ENCODE measurements around the gene ADGRD1. TPM values are rescaled to one million over a fixed set of nuclear protein-coding genes. Genes with fewer than 3 reads are reported as not detected.

ADGRD1 gene
- total and polyA plus RNA-seq, 2 of the 8 experiments (the other 6 are each of a cell fraction or from before 2014, with no cell fraction given) = 0.36 to 0.48 TPM

DNA sequence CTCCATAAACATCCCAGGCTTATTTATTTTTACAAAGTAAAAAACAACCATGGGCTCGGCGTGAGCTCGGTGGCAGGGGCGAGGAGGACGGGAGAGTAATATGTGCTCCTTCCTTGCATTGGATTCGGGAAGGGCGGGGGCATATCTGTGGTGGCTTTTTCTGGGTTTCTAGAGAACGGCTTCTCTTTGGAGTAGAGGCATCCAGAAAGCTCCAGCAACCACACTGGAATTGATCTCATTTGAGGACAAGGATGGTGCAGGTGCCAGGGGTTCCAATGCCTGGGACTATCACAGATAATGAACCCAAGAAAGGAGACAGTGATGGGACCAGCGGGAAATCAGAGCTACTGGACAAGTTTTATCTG is 18.9 kb downstream of the ADGRD1 start:
- H3K56ac ChIP-seq (replicated peaks; ENCODE audit: insufficient read length, low read depth, low read length) = no peak overlapping the region
- no peak overlapping the region for H3K14ac ChIP-seq (ENCODE audit: insufficient read length)
- no peak overlapping the region for H3K4me3 ChIP-seq (ENCODE audit: extremely low read depth in 1 of 4, insufficient read depth in 2 of 4, low read depth in 3 of 4, low read length in 4 of 4)
- H2BK12ac ChIP-seq (ENCODE audit: low read depth, low read length) = no peak overlapping the region
- no peak overlapping the region for H3K18ac ChIP-seq (ENCODE audit: extremely low read depth, low read length)
- H2BK5ac ChIP-seq (ENCODE audit: low read depth, low read length) = no peak overlapping the region
- DNase-seq (ENCODE audit: low read depth in 1 of 2, low spot score in 2 of 2) = no peak
- H3K23me2 ChIP-seq (ENCODE audit: low read depth, low read length) = no peaks in the 10 kb centered on the region
- no peak overlapping the region for H3K4me2 ChIP-seq (ENCODE audit: insufficient read depth in 1 of 2, low read depth in 2 of 2, low read length in 2 of 2)
- TF ChIP-seq RNF2 (IDR thresholded peaks at IDR 0.05; ENCODE audit: borderline replicate concordance, low read depth, low read length, missing control alignments, poor library complexity, severe bottlenecking) = no peak
- no peak for TF ChIP-seq RAD21 (IDR thresholded peaks at IDR 0.05 in 1 of 2, conservative IDR thresholded peaks at IDR 0.05 in 1 of 2; ENCODE audit: low read depth in 2 of 2, low read length in 2 of 2)
- no peak for TF ChIP-seq POLR2A (IDR thresholded peaks at IDR 0.05; ENCODE audit: control extremely low read depth in 1 of 2, low read depth in 2 of 2, low read length in 2 of 2)
- TF ChIP-seq JUND (IDR thresholded peaks at IDR 0.05; ENCODE audit: low read length) = no peak
- TF ChIP-seq NANOG (IDR thresholded peaks at IDR 0.05; ENCODE audit: insufficient read depth, low read depth, low read length, poor library complexity, severe bottlenecking) = no peak
- TF ChIP-seq CREB1 (IDR thresholded peaks at IDR 0.05) = no peak
- no peak for TF ChIP-seq GTF2F1 (IDR thresholded peaks at IDR 0.05; ENCODE audit: borderline replicate concordance, low read depth, low read length)
- TF ChIP-seq NRF1 (IDR thresholded peaks at IDR 0.05; ENCODE audit: low read depth, low read length) = no peak
- TF ChIP-seq FOSL1 (IDR thresholded peaks at IDR 0.05; ENCODE audit: insufficient read depth, low read depth, low read length) = no peak
- TF ChIP-seq SP1 (IDR thresholded peaks at IDR 0.05; ENCODE audit: low read depth, low read length) = no peak
- no peak for TF ChIP-seq CTBP2 (IDR thresholded peaks at IDR 0.05; ENCODE audit: borderline replicate concordance, insufficient read depth, insufficient read length, low read length)
- TF ChIP-seq HDAC6 (IDR thresholded peaks at IDR 0.05; ENCODE audit: low read depth, low read length) = no peak
- no peak for TF ChIP-seq YY1 (IDR thresholded peaks at IDR 0.05; ENCODE audit: low read depth, low read length)
- TF ChIP-seq SIN3A (conservative IDR thresholded peaks at IDR 0.05 in 1 of 2, IDR thresholded peaks at IDR 0.05 in 1 of 2; ENCODE audit: low read depth in 1 of 2, low read length in 2 of 2) = no peak
- H4K5ac ChIP-seq (ENCODE audit: insufficient read length, low read depth, low read length) = no peak overlapping the region
- H3K27ac ChIP-seq (ENCODE audit: low read depth, low read length) = no peak overlapping the region
- H4K20me1 ChIP-seq (replicated peaks in 1 of 2; ENCODE audit: control insufficient read depth in 1 of 2, insufficient read depth in 2 of 2, low read length in 2 of 2) = no peaks in the 10 kb centered on the region
- H3K23ac ChIP-seq (ENCODE audit: insufficient read length) = no peak overlapping the region
- H2BK20ac ChIP-seq (ENCODE audit: low read length) = no peak overlapping the region
- H3K36me3 ChIP-seq (ENCODE audit: control insufficient read depth in 2 of 4, insufficient read depth in 4 of 4, low read length in 3 of 4) = no peaks in the 10 kb centered on the region
- H2BK120ac ChIP-seq (replicated peaks; ENCODE audit: low read depth, low read length) = no peak overlapping the region
- H3K79me1 ChIP-seq (ENCODE audit: low read depth, low read length) = no peaks in the 10 kb centered on the region
- H2BK15ac ChIP-seq (ENCODE audit: low read length) = no peak overlapping the region
- no peaks in the 10 kb centered on the region for H3K9me3 ChIP-seq (ENCODE audit: insufficient read depth in 2 of 2, low read depth in 1 of 2, low read length in 1 of 2)
- CTCF ChIA-PET (ENCODE audit: partially characterized antibody) = no interaction called here
- no peak overlapping the region for H3K9ac ChIP-seq (replicated peaks in 1 of 4; ENCODE audit: extremely low read depth in 1 of 4, low read depth in 3 of 4, low read length in 3 of 4)
- no peak for FAIRE-seq
- H3K79me2 ChIP-seq (ENCODE audit: control insufficient read depth in 1 of 2, insufficient read depth in 2 of 2, low read length in 2 of 2) = no peaks in the 10 kb centered on the region
- H2AK5ac ChIP-seq (ENCODE audit: low read depth, low read length) = no peak overlapping the region
- POLR2A ChIA-PET (ENCODE audit: partially characterized antibody) = interaction anchor here (1.1 kb wide), 1 partner anchor 89 kb away, joined by 3 read pairs; no protein-coding TSS in a partner anchor
- no peaks in the 10 kb centered on the region; a peak in 1 of 7 replicates for H3K27me3 ChIP-seq (replicated peaks in 1 of 4; ENCODE audit: control insufficient read depth in 3 of 4, extremely low read depth in 1 of 4, insufficient read depth in 3 of 4, low read length in 3 of 4)
- WGBS, 2 experiments (ENCODE audit: extremely low coverage in 1 of 2, insufficient coverage in 1 of 2, insufficient read length in 1 of 2, insufficient replicate concordance in 2 of 2, low coverage in 1 of 2, low lambda C conversion rate in 2 of 2, missing lambda C conversion rate in 1 of 2) = 92% methylated on average over 9 of the region's 9 CpGs; no CpG with 5 or more reads in 1 of the 2 experiments
- H4K91ac ChIP-seq (replicated peaks; ENCODE audit: insufficient read length, low read length) = no peak overlapping the region
- H3K4me1 ChIP-seq (replicated peaks in 1 of 4; ENCODE audit: control insufficient read depth in 3 of 4, insufficient read depth in 4 of 4, low read length in 3 of 4) = no peaks in the 10 kb centered on the region; a peak in 1 of 7 replicates
- no peak overlapping the region for H2AFZ ChIP-seq (ENCODE audit: low read length)
- no peak overlapping the region for H4K8ac ChIP-seq (ENCODE audit: extremely low read depth, insufficient read depth, low read length)
- no peak overlapping the region for H3K4ac ChIP-seq (replicated peaks; ENCODE audit: insufficient read length, low read depth, low read length)

Data from H1 (cell line).